ENCODE measurements around the gene AKAP10.

The AKAP10 gene

GRCh38 chr17:19877364-19877945, 100.2 kb downstream of the AKAP10 start:
- TF ChIP-seq, protein P1, sequence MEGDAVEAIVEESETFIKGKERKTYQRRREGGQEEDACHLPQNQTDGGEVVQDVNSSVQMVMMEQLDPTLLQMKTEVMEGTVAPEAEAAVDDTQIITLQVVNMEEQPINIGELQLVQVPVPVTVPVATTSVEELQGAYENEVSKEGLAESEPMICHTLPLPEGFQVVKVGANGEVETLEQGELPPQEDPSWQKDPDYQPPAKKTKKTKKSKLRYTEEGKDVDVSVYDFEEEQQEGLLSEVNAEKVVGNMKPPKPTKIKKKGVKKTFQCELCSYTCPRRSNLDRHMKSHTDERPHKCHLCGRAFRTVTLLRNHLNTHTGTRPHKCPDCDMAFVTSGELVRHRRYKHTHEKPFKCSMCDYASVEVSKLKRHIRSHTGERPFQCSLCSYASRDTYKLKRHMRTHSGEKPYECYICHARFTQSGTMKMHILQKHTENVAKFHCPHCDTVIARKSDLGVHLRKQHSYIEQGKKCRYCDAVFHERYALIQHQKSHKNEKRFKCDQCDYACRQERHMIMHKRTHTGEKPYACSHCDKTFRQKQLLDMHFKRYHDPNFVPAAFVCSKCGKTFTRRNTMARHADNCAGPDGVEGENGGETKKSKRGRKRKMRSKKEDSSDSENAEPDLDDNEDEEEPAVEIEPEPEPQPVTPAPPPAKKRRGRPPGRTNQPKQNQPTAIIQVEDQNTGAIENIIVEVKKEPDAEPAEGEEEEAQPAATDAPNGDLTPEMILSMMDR (IDR thresholded peaks at IDR 0.05; ENCODE audit: borderline replicate concordance, insufficient read depth, low read depth, low read length), result no peak
- H3K4me3 ChIP-seq (ENCODE audit: low read depth, low read length), result no peak overlapping the region

DNA sequence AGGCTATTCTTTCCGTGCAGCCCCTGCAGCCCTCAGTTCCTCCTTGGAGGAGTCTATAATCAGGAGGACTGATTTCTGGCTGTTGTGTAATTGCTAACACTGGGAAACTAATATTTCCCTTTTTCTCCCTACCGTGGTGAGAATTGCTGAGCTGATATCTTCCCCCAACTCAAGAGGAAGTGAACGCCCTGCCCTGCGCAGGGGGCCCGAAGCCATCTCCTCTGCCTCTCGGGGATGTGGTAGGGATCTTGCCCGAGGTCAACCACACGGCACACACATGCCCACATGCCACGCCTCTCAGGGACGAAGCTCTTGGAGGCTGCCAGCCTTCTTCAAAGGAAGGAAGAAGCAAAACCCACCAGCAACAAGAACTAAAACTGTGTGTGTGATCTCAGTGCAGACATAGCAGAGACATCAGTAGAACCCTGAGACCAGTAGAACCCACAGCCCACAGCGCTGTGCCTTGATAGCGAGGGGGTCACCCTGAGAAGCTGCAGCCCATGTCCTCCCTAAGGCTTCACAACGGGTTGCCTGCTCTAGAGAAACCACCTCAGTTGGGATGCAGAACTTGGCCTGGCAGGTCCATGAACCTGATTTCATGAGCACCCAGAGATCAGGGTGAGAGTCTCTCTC, 101.0 kb downstream of the AKAP10 start:
- TF ChIP-seq, protein P1 (IDR thresholded peaks at IDR 0.05; ENCODE audit: borderline replicate concordance, insufficient read depth, low read depth, low read length), result no peak
- H3K4me3 ChIP-seq (ENCODE audit: low read depth, low read length), result no peak overlapping the region

DNA sequence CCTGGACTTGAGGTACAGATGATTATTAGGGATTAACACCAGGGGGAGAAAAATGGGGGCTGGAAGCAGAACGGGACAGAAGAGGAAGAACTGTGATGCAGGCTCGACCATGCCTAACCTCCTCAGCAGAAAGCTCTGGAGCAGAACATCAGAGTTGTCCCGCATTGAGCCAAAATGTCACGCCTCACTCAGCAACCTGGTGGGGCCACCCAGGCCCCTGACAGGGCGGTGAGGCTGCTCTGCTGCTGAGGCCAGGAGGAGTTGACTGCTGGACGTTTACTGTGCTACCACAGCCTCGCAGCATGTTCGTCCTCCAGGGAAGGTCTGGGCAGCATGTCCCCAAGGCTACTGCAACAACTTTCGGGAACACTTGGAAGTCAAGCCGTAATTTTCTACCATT, 103.4 kb downstream of the AKAP10 start:
- no peak overlapping the region for H3K4me3 ChIP-seq (ENCODE audit: low read depth, low read length)
- TF ChIP-seq, protein P1 (IDR thresholded peaks at IDR 0.05; ENCODE audit: borderline replicate concordance, insufficient read depth, low read depth, low read length), result no peak

GRCh38 chr17:19873346-19873745, 104.3 kb downstream of the AKAP10 start:
- no peak overlapping the region for H3K4me3 ChIP-seq (ENCODE audit: low read depth, low read length)
- TF ChIP-seq, protein P1 (IDR thresholded peaks at IDR 0.05; ENCODE audit: borderline replicate concordance, insufficient read depth, low read depth, low read length), result no peak

DNA sequence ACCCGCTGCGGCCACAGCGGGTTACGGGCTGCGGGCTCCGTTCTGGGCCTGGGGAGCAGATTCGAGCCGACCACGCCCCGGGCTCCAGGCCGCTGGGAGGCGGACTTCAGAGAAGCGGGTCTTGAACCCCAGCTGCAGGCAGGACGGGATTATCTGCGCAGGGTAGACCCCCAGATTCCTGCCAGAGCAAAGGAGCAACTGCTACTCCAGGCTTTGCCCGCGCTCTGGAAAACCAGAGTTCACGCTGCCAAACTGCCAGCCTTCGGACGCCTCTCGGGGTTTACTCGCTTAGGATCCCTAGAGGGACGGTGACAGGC, 109.6 kb downstream of the AKAP10 start:
- TF ChIP-seq, protein P1 (IDR thresholded peaks at IDR 0.05; ENCODE audit: borderline replicate concordance, insufficient read depth, low read depth, low read length), result no peak

DNA sequence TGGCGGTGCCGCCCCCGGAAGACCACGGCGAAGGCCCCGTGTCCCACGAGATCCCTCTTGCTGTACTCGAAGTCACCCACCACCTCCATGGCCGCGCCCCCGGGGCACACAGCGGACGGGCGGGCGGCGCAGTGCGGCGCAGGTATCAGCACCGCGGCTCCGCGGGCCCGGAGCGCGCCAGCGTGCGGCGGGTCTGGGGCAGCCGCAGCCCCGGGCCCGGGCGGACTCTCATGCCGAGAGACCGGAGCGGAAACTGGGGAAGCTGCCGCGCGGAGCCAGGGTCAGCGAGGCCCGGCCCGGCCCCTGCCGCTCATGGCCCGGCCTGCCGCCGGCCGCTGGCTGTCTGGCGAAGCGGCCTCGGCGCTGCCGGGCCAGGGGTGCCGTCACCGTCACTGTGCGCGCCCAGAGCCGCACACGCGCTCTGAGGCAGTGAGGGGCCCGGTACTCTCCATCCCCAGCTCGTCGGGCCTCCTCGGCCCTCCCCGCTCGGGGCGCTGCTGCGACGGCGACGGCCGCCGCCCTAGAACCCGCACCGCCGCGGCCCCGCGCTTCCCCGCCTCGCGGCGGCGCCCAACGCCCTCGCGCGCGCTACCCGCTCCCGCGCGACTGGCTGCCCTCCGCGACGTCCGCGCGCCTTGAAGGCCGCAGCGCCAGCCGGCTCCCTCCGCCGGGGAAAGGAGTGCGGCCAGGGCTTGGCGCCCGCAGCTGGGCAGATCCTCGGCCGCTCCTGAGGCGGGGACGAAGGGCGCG, 110.1 kb downstream of the AKAP10 start, which contains the start of gene ULK2:
TSS of gene ULK2 (minus strand) at position 608 of the 750 bp plus-strand sequence. CDS start at position 89, 519 bp downstream.
- TF ChIP-seq, protein P1 (IDR thresholded peaks at IDR 0.05; ENCODE audit: borderline replicate concordance, insufficient read depth, low read depth, low read length), result peak; percentile 23
- peak within 1 kb of the TSS; percentile 73 for H3K4me3 ChIP-seq (ENCODE audit: low read depth, low read length)

More for the DNA sequence above, 109.6 kb downstream of the AKAP10 start:
- peak overlapping the region; percentile 73 for H3K4me3 ChIP-seq (ENCODE audit: low read depth, low read length)

GRCh38 chr17:19867079-19867328, 110.6 kb downstream of the AKAP10 start:
- H3K4me3 ChIP-seq (ENCODE audit: low read depth, low read length), result peak overlapping the region; percentile 73
- TF ChIP-seq, protein P1 (IDR thresholded peaks at IDR 0.05; ENCODE audit: borderline replicate concordance, insufficient read depth, low read depth, low read length), result peak; percentile 38; the same call in 1 of the 2 replicates
